Measurements from ENCODE around the gene GRK4.

The GRK4 gene

DNA sequence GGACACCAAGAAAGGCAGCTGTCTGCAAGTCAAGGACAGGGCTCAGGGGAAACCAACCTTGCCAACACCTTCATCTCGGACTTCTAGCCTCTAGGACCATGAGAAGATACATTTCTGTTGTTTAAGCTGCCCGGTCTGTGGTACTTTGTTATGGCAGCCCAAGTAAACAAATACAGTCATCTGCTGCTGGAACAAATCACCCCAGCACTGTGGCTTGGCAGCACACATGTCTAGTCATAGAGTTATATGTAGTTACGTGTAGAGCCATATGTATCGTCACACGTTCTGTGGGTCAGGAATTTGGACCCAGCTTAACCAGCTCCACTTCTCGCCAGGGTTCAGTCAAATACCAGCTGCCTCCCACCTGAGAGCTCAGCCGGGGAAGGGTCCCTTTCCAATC lies 108.4 kb downstream of the GRK4 start:
- Histone ChIP-seq H3K9me3 (ENCODE audit: insufficient read depth, low read length, severe bottlenecking) (no peaks in the 10 kb centered on the region), H4K20me1 (ENCODE audit: insufficient read depth, low read length) (peaks cover 7% of the 10 kb centered on the region; the same call in 1 of the 2 replicates), H3K79me2 (ENCODE audit: insufficient read depth, low read length) (peaks cover 20% of the 10 kb centered on the region), H2AFZ (ENCODE audit: low read depth, low read length) (no peak overlapping the region), H3K27me3 (ENCODE audit: insufficient read depth, low read length, poor library complexity) (no peaks in the 10 kb centered on the region), H3K36me3 (ENCODE audit: insufficient read depth, low read length) (no peaks in the 10 kb centered on the region), H3K4me1 (ENCODE audit: insufficient read depth, low read length) (peaks cover 23% of the 10 kb centered on the region), H3K4me3 (ENCODE audit: low read depth in 1 of 2, low read length in 2 of 2) (no peak overlapping the region), H3K9ac (ENCODE audit: low read depth, low read length) (no peak overlapping the region), H3K4me2 (ENCODE audit: insufficient read depth, low read length) (no peak overlapping the region), H3K27ac (ENCODE audit: low read length) (no peak overlapping the region)
- no peak for ATAC-seq (ENCODE audit: insufficient read depth, low read depth)
- TF ChIP-seq, protein P1, sequence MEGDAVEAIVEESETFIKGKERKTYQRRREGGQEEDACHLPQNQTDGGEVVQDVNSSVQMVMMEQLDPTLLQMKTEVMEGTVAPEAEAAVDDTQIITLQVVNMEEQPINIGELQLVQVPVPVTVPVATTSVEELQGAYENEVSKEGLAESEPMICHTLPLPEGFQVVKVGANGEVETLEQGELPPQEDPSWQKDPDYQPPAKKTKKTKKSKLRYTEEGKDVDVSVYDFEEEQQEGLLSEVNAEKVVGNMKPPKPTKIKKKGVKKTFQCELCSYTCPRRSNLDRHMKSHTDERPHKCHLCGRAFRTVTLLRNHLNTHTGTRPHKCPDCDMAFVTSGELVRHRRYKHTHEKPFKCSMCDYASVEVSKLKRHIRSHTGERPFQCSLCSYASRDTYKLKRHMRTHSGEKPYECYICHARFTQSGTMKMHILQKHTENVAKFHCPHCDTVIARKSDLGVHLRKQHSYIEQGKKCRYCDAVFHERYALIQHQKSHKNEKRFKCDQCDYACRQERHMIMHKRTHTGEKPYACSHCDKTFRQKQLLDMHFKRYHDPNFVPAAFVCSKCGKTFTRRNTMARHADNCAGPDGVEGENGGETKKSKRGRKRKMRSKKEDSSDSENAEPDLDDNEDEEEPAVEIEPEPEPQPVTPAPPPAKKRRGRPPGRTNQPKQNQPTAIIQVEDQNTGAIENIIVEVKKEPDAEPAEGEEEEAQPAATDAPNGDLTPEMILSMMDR (IDR thresholded peaks at IDR 0.05; ENCODE audit: borderline replicate concordance, extremely low read depth, low read length, poor library complexity, severe bottlenecking) = no peak
- TF ChIP-seq EZH2 (IDR thresholded peaks at IDR 0.05; ENCODE audit: borderline replicate concordance, low read depth, low read length, severe bottlenecking) = no peak
- no peak for DNase-seq

DNA sequence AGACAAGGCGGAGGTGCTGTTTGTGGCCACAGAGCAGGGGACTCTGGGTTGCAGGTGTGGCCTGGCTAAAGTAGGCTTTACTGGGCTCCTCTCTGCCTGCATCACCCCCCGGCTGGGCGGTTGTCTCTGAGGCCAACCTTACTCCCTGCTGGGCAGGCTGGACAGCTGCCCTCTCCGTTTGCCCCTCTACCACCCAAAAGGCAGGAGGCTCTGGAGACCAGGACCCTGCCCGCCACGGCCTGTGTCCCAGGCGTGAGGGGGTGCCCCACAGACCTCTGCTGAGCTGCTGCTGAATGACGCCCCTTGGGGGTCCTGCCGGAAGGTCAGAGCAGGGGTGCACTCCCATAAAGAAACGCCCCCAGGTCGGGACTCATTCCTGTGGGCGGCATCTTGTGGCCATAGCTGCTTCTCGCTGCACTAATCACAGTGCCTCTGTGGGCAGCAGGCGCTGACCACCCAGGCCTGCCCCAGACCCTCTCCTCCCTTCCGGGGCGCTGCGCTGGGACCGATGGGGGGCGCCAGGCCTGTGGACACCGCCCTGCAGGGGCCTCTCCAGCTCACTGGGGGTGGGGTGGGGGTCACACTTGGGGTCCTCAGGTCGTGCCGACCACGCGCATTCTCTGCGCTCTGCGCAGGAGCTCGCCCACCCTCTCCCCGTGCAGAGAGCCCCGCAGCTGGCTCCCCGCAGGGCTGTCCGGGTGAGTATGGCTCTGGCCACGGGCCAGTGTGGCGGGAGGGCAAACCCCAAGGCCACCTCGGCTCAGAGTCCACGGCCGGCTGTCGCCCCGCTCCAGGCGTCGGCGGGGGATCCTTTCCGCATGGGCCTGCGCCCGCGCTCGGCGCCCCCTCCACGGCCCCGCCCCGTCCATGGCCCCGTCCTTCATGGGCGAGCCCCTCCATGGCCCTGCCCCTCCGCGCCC lies 110.0 kb downstream of the GRK4 start:
- peak; percentile 62 for ATAC-seq (ENCODE audit: insufficient read depth, low read depth)
- Histone ChIP-seq H3K4me1 (ENCODE audit: insufficient read depth, low read length) (peaks cover 28% of the 10 kb centered on the region), H3K4me2 (ENCODE audit: insufficient read depth, low read length) (peak overlapping the region; percentile 95), H4K20me1 (ENCODE audit: insufficient read depth, low read length) (peaks cover 10% of the 10 kb centered on the region; the same call in 1 of the 2 replicates), H3K4me3 (ENCODE audit: low read depth in 1 of 2, low read length in 2 of 2) (peak overlapping the region; percentile 15 to 65; a peak in 3 of 4 replicates), H2AFZ (ENCODE audit: low read depth, low read length) (peak overlapping the region; percentile 97), H3K27me3 (ENCODE audit: insufficient read depth, low read length, poor library complexity) (no peaks in the 10 kb centered on the region), H3K79me2 (ENCODE audit: insufficient read depth, low read length) (peaks cover 35% of the 10 kb centered on the region), H3K36me3 (ENCODE audit: insufficient read depth, low read length) (no peaks in the 10 kb centered on the region), H3K27ac (ENCODE audit: low read length) (peak overlapping the region; percentile 83), H3K9me3 (ENCODE audit: insufficient read depth, low read length, severe bottlenecking) (no peaks in the 10 kb centered on the region), H3K9ac (ENCODE audit: low read depth, low read length) (peak overlapping the region; percentile 72)
- TF ChIP-seq, protein P1 (IDR thresholded peaks at IDR 0.05; ENCODE audit: borderline replicate concordance, extremely low read depth, low read length, poor library complexity, severe bottlenecking) = no peak
- TF ChIP-seq EZH2 (IDR thresholded peaks at IDR 0.05; ENCODE audit: borderline replicate concordance, low read depth, low read length, severe bottlenecking) = no peak
- DNase-seq = no peak

DNA sequence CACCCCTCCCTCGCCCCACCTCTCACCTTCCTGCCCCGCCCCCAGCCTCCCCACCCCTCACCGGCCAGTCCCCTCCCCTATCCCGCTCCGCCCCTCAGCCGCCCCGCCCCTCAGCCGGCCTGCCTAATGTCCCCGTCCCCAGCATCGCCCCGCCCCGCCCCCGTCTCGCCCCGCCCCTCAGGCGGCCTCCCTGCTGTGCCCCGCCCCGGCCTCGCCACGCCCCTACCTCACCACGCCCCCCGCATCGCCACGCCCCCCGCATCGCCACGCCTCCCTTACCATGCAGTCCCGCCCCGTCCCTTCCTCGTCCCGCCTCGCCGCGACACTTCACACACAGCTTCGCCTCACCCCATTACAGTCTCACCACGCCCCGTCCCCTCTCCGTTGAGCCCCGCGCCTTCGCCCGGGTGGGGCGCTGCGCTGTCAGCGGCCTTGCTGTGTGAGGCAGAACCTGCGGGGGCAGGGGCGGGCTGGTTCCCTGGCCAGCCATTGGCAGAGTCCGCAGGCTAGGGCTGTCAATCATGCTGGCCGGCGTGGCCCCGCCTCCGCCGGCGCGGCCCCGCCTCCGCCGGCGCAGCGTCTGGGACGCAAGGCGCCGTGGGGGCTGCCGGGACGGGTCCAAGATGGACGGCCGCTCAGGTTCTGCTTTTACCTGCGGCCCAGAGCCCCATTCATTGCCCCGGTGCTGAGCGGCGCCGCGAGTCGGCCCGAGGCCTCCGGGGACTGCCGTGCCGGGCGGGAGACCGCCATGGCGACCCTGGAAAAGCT lies 110.9 kb downstream of the GRK4 start, which contains the start of the genes HTT and HTT-AS:
HTT (plus strand) TSS at position 604 of the 768 bp plus-strand sequence; CDS start at position 749, 145 bp downstream.
HTT-AS (minus strand) TSS at position 461 of the 768 bp plus-strand sequence.
- Histone ChIP-seq H4K20me1 (ENCODE audit: insufficient read depth, low read length) (peaks cover 13% of the 10 kb centered on the region), H2AFZ (ENCODE audit: low read depth, low read length) (peak within 1 kb of the TSS; percentile 97)
- peak; percentile 99 for DNase-seq

More for the DNA sequence above, 110.9 kb downstream of the GRK4 start, which contains the start of the genes HTT and HTT-AS:
- TF ChIP-seq, protein P1 (IDR thresholded peaks at IDR 0.05; ENCODE audit: borderline replicate concordance, extremely low read depth, low read length, poor library complexity, severe bottlenecking) = peak; percentile 62
- TF ChIP-seq EZH2 (IDR thresholded peaks at IDR 0.05; ENCODE audit: borderline replicate concordance, low read depth, low read length, severe bottlenecking) = no peak
- peaks cover 41% of the 10 kb centered on the region for H3K79me2 ChIP-seq (ENCODE audit: insufficient read depth, low read length)
- H3K27ac ChIP-seq (ENCODE audit: low read length) = peak within 1 kb of the TSS; percentile 83
- peak within 1 kb of the TSS; percentile 91 for H3K9ac ChIP-seq (ENCODE audit: low read depth, low read length)
- H3K4me3 ChIP-seq (ENCODE audit: low read depth in 1 of 2, low read length in 2 of 2) = peak within 1 kb of the TSS; percentile 98 to 99; a peak in 3 of 4 replicates
- ATAC-seq (ENCODE audit: insufficient read depth, low read depth) = peak; percentile 92
- no peaks in the 10 kb centered on the region for H3K9me3 ChIP-seq (ENCODE audit: insufficient read depth, low read length, severe bottlenecking)
- no peaks in the 10 kb centered on the region for H3K27me3 ChIP-seq (ENCODE audit: insufficient read depth, low read length, poor library complexity)
- peak within 1 kb of the TSS; percentile 98 for H3K4me2 ChIP-seq (ENCODE audit: insufficient read depth, low read length)
- peaks cover 28% of the 10 kb centered on the region for H3K4me1 ChIP-seq (ENCODE audit: insufficient read depth, low read length)
- H3K36me3 ChIP-seq (ENCODE audit: insufficient read depth, low read length) = no peaks in the 10 kb centered on the region

Measured in DND-41 (cell line).